CD4-positive, alpha-beta T cell (primary cell): ENCODE data around the gene DIABLO. TPM values are rescaled to one million over a fixed set of nuclear protein-coding genes. Genes with fewer than 3 reads are reported as not detected.

Source experiments
- ATAC-seq: fragments of 200-7000 bp; cut with Tn5 transposase; one replicate; pipeline ENCODE4 v1.10.0; 2022; ENCODE audit warnings: mild to moderate bottlenecking; ENCODE audit not compliant: poor library complexity
- CTCF ChIA-PET: fragments of 350-600 bp; sonication (Branson Sonifier 250); formaldehyde crosslinking; loops from one replicate; lab custom pipeline; 2021; ENCODE audit warnings: antibody characterized with exemption, inconsistent platforms; lab: Charles Lee
- POLR2A ChIA-PET: fragments of 350-600 bp; sonication (Branson Sonifier 250); formaldehyde crosslinking; loops from one replicate; lab custom pipeline; 2021; ENCODE audit warnings: antibody characterized with exemption, inconsistent platforms; lab: Charles Lee
- DNase-seq, 14 experiments: peaks; one replicate each; pipeline ENCODE4 v3.0.0-alpha.2; 2013 to 2020; ENCODE audit warnings: mixed read lengths in 2 of 14
- H3K27ac ChIP-seq, 2 donors: one replicate each; pipeline versions ENCODE4 v1.5.1 to v1.7.0; 2013; ENCODE audit warnings: low read length in 2 of 2, low read depth in 1 of 2, mild to moderate bottlenecking in 1 of 2
- H3K27me3 ChIP-seq, 2 experiments: 1 replicate in 1 of 2; 2 replicates in 1 of 2; pipeline versions ENCODE4 v1.6.1 to v1.7.0; 2013; ENCODE audit warnings: low read length in 2 of 2, control low read depth in 1 of 2, mild to moderate bottlenecking in 1 of 2, moderate library complexity in 1 of 2; ENCODE audit not compliant: insufficient read depth in 2 of 2, control insufficient read depth in 1 of 2
- H3K36me3 ChIP-seq: one replicate; pipeline ENCODE4 v1.6.1; 2013; ENCODE audit warnings: low read length, control low read depth; ENCODE audit not compliant: insufficient read depth
- H3K4me1 ChIP-seq: one replicate; pipeline ENCODE4 v1.6.1; 2013; ENCODE audit warnings: low read length, control low read depth; ENCODE audit not compliant: insufficient read depth
- H3K4me3 ChIP-seq: one replicate; pipeline ENCODE4 v1.5.1; 2013; ENCODE audit warnings: mild to moderate bottlenecking, low read length, moderate library complexity
- H3K9me3 ChIP-seq, 2 experiments: 1 replicate in 1 of 2; 2 replicates in 1 of 2; pipeline versions ENCODE4 v1.6.1 to v1.7.0; 2013; ENCODE audit warnings: low read length in 2 of 2, mild to moderate bottlenecking in 2 of 2, control low read depth in 1 of 2, moderate library complexity in 1 of 2; ENCODE audit not compliant: control insufficient read depth in 1 of 2, insufficient read depth in 1 of 2
- H3K27ac Mint-ChIP-seq: one replicate; pipeline ENCODE4 v1.8.0; 2020; ENCODE audit warnings: mixed read lengths
- H3K27me3 Mint-ChIP-seq: one replicate; pipeline ENCODE4 v1.8.0; 2021; ENCODE audit warnings: mixed read lengths
- H3K36me3 Mint-ChIP-seq: one replicate; pipeline ENCODE4 v1.8.0; 2021; ENCODE audit warnings: low read depth, mixed read lengths
- H3K4me1 Mint-ChIP-seq: one replicate; pipeline ENCODE4 v1.8.0; 2021; ENCODE audit warnings: low read depth, mixed read lengths
- H3K4me3 Mint-ChIP-seq: one replicate; pipeline ENCODE4 v1.8.0; 2020; ENCODE audit warnings: mild to moderate bottlenecking, mixed read lengths
- H3K9me3 Mint-ChIP-seq: one replicate; pipeline ENCODE4 v1.8.0; 2020; ENCODE audit warnings: mixed read lengths
- CTCF ChIP-seq: fragments of 200-600 bp; IDR thresholded peaks from one replicate; pipeline ENCODE4 v1.8.0; 2022; ENCODE audit warnings: antibody characterized with exemption, mild to moderate bottlenecking
- intact Hi-C, 2 experiments: fragments of 100-400 bp; cut with DNase I in 1 of 2; cut with micrococcal nuclease in 1 of 2; formaldehyde crosslinking; loops; one replicate each; pipeline versions ENCODE4 v1.15.1 to v1.9.0; 2023 to 2025; cut with DNase I, micrococcal nuclease
- total RNA-seq, 174 experiments: library from RNA in 2 of 174; stranded (reverse) in 2 of 174; gene quantifications; one replicate each; pipeline ENCODE4 v1.2.3 and lab custom pipeline; 2021 to 2026

Gene DIABLO
- total RNA-seq, 2 experiments from 2014 or later = 90.3 to 91.3 TPM

- H3K36me3 Mint-ChIP-seq = peaks cover 63% of the 10 kb centered on the region
- H3K27ac Mint-ChIP-seq = peak overlapping the region; percentile 88
- Histone ChIP-seq H3K4me3 (peak overlapping the region; percentile 54), H3K4me1 (peaks cover 36% of the 10 kb centered on the region), H3K27me3 (no peaks in the 10 kb centered on the region), H3K27ac (peak overlapping the region; percentile 44 to 52), H3K36me3 (peaks cover 29% of the 10 kb centered on the region), H3K9me3 (no peaks in the 10 kb centered on the region)
- DNase-seq = peak in 6 of 14 experiments; percentile 5 to 79 (median 42)
- H3K4me1 Mint-ChIP-seq = peaks cover 31% of the 10 kb centered on the region
- TF ChIP-seq CTCF = no peak
- H3K4me3 Mint-ChIP-seq = peak overlapping the region; percentile 87
- CTCF ChIA-PET = interaction anchor here (0.7 to 2.1 kb wide), 3 partner anchors 20 to 65 kb away, joined by 3 to 8 read pairs (median 3); no protein-coding TSS in a partner anchor
- POLR2A ChIA-PET = interaction anchor here (0.7 to 4.0 kb wide), 20 partner anchors 8 to 1595 kb away, joined by 3 to 123 read pairs (median 4); partner anchors contain the start of genes B3GNT4, DIABLO, KNTC1 and MPHOSPH9
- intact Hi-C loops = loop anchor here in 1 of 2 experiments (2.0 kb wide), 2 partner anchors 18 to 22 kb away; partner anchors contain the start of genes DIABLO and VPS33A
- ATAC-seq = peak; percentile 81
- no peaks in the 10 kb centered on the region for H3K9me3 Mint-ChIP-seq
- no peaks in the 10 kb centered on the region for H3K27me3 Mint-ChIP-seq
Observed at GRCh38 chr12:122244565-122245371, 18.9 kb upstream of the DIABLO start.

- H3K4me1 ChIP-seq = peaks cover 36% of the 10 kb centered on the region
- ATAC-seq = peak; percentile 19
- Mint-ChIP-seq H3K27ac (peak overlapping the region; percentile 88), H3K36me3 (peaks cover 61% of the 10 kb centered on the region), H3K4me3 (peak overlapping the region; percentile 87), H3K9me3 (no peaks in the 10 kb centered on the region), H3K4me1 (peaks cover 31% of the 10 kb centered on the region), H3K27me3 (no peaks in the 10 kb centered on the region)
- ChIA-PET POLR2A (interaction anchor here (0.7 to 4.0 kb wide), 12 partner anchors 10 to 1121 kb away, joined by 3 to 123 read pairs (median 5); partner anchors contain the start of genes B3GNT4, DIABLO, KNTC1 and RSRC2), CTCF (interaction anchor here (0.9 to 2.1 kb wide), 2 partner anchors 11 to 23 kb away, joined by 4 to 8 read pairs; no protein-coding TSS in a partner anchor)
- H3K9me3 ChIP-seq = no peaks in the 10 kb centered on the region
- H3K27ac ChIP-seq = peak overlapping the region; percentile 44 to 52
- H3K4me3 ChIP-seq = peak overlapping the region; percentile 54
- intact Hi-C loops = loop anchor here in 1 of 2 experiments (2.0 kb wide), 2 partner anchors 17 to 23 kb away; partner anchors contain the start of genes DIABLO and VPS33A
- no peaks in the 10 kb centered on the region for H3K27me3 ChIP-seq
- peaks cover 24% of the 10 kb centered on the region for H3K36me3 ChIP-seq
- TF ChIP-seq CTCF = no peak
- peak in 5 of 14 experiments; percentile 3 to 62 (median 58) for DNase-seq
Observed at GRCh38 chr12:122243965-122244364, 18.1 kb upstream of the DIABLO start.

GRCh38 chr12:122238861-122239260 lies 13.0 kb upstream of the DIABLO start:
- Mint-ChIP-seq H3K27ac (no peak overlapping the region), H3K4me3 (no peak overlapping the region), H3K9me3 (no peaks in the 10 kb centered on the region), H3K36me3 (peaks cover 64% of the 10 kb centered on the region), H3K4me1 (peaks cover 14% of the 10 kb centered on the region), H3K27me3 (no peaks in the 10 kb centered on the region)
- Histone ChIP-seq H3K9me3 (no peaks in the 10 kb centered on the region), H3K36me3 (peaks cover 67% of the 10 kb centered on the region), H3K4me3 (no peak overlapping the region), H3K4me1 (peaks cover 22% of the 10 kb centered on the region), H3K27ac (no peak overlapping the region), H3K27me3 (no peaks in the 10 kb centered on the region)
- intact Hi-C loops = loop anchor here in 1 of 2 experiments (10.0 kb wide), 1 partner anchor 1736 kb away; the partner anchor contains the start of genes CCDC92 and ZNF664
- ChIA-PET POLR2A (no interaction called here), CTCF (interaction anchor here (1.0 kb wide), 1 partner anchor 11 kb away, joined by 4 read pairs; no protein-coding TSS in a partner anchor)
- TF ChIP-seq CTCF = no peak
- DNase-seq (no peak), ATAC-seq (no peak)
